Measurements from ENCODE around the gene PKNOX2.

Gene PKNOX2

GRCh38 chr11:125176866-125177265, 12.3 kb downstream of the PKNOX2 start:
- Histone ChIP-seq H3K4me3 (ENCODE audit: low read depth in 1 of 2, low read length in 2 of 2) (no peak overlapping the region), H3K79me2 (ENCODE audit: insufficient read depth, low read length) (no peaks in the 10 kb centered on the region), H4K20me1 (ENCODE audit: insufficient read depth, low read length) (no peaks in the 10 kb centered on the region), H3K36me3 (ENCODE audit: insufficient read depth, low read length) (no peaks in the 10 kb centered on the region), H3K27me3 (ENCODE audit: insufficient read depth, low read length, poor library complexity) (no peaks in the 10 kb centered on the region), H2AFZ (ENCODE audit: low read depth, low read length) (no peak overlapping the region), H3K9me3 (ENCODE audit: insufficient read depth, low read length, severe bottlenecking) (no peaks in the 10 kb centered on the region), H3K4me2 (ENCODE audit: insufficient read depth, low read length) (no peak overlapping the region), H3K9ac (ENCODE audit: low read depth, low read length) (no peak overlapping the region), H3K27ac (ENCODE audit: low read length) (no peak overlapping the region), H3K4me1 (ENCODE audit: insufficient read depth, low read length) (no peaks in the 10 kb centered on the region)
- no peak for ATAC-seq (ENCODE audit: insufficient read depth, low read depth)
- TF ChIP-seq CTCF (IDR thresholded peaks at IDR 0.05; ENCODE audit: borderline replicate concordance, extremely low read depth, low read length, poor library complexity, severe bottlenecking) (no peak), EZH2 (IDR thresholded peaks at IDR 0.05; ENCODE audit: borderline replicate concordance, low read depth, low read length, severe bottlenecking) (no peak)
- no peak for DNase-seq

GRCh38 chr11:125177543-125177942, 13.0 kb downstream of the PKNOX2 start:
- H3K79me2 ChIP-seq (ENCODE audit: insufficient read depth, low read length) = no peaks in the 10 kb centered on the region
- H4K20me1 ChIP-seq (ENCODE audit: insufficient read depth, low read length) = no peaks in the 10 kb centered on the region
- no peaks in the 10 kb centered on the region for H3K9me3 ChIP-seq (ENCODE audit: insufficient read depth, low read length, severe bottlenecking)
- H3K27ac ChIP-seq (ENCODE audit: low read length) = no peak overlapping the region
- H3K4me1 ChIP-seq (ENCODE audit: insufficient read depth, low read length) = no peaks in the 10 kb centered on the region
- ATAC-seq (ENCODE audit: insufficient read depth, low read depth) (no peak), DNase-seq (no peak)
- H3K4me3 ChIP-seq (ENCODE audit: low read depth in 1 of 2, low read length in 2 of 2) = no peak overlapping the region
- no peak for TF ChIP-seq CTCF (IDR thresholded peaks at IDR 0.05; ENCODE audit: borderline replicate concordance, extremely low read depth, low read length, poor library complexity, severe bottlenecking)
- TF ChIP-seq EZH2 (IDR thresholded peaks at IDR 0.05; ENCODE audit: borderline replicate concordance, low read depth, low read length, severe bottlenecking) = no peak
- H3K4me2 ChIP-seq (ENCODE audit: insufficient read depth, low read length) = no peak overlapping the region
- no peak overlapping the region for H3K9ac ChIP-seq (ENCODE audit: low read depth, low read length)
- no peaks in the 10 kb centered on the region for H3K36me3 ChIP-seq (ENCODE audit: insufficient read depth, low read length)
- H3K27me3 ChIP-seq (ENCODE audit: insufficient read depth, low read length, poor library complexity) = no peaks in the 10 kb centered on the region
- H2AFZ ChIP-seq (ENCODE audit: low read depth, low read length) = no peak overlapping the region

- no peak for DNase-seq
- TF ChIP-seq EZH2 (IDR thresholded peaks at IDR 0.05; ENCODE audit: borderline replicate concordance, low read depth, low read length, severe bottlenecking) = no peak
- TF ChIP-seq CTCF (IDR thresholded peaks at IDR 0.05; ENCODE audit: borderline replicate concordance, extremely low read depth, low read length, poor library complexity, severe bottlenecking) = no peak
- Histone ChIP-seq H3K4me2 (ENCODE audit: insufficient read depth, low read length) (no peak overlapping the region), H3K27ac (ENCODE audit: low read length) (no peak overlapping the region), H3K4me1 (ENCODE audit: insufficient read depth, low read length) (no peaks in the 10 kb centered on the region), H3K79me2 (ENCODE audit: insufficient read depth, low read length) (no peaks in the 10 kb centered on the region), H3K9me3 (ENCODE audit: insufficient read depth, low read length, severe bottlenecking) (no peaks in the 10 kb centered on the region), H2AFZ (ENCODE audit: low read depth, low read length) (no peak overlapping the region), H3K4me3 (ENCODE audit: low read depth in 1 of 2, low read length in 2 of 2) (no peak overlapping the region), H3K9ac (ENCODE audit: low read depth, low read length) (no peak overlapping the region), H3K27me3 (ENCODE audit: insufficient read depth, low read length, poor library complexity) (no peaks in the 10 kb centered on the region), H3K36me3 (ENCODE audit: insufficient read depth, low read length) (no peaks in the 10 kb centered on the region), H4K20me1 (ENCODE audit: insufficient read depth, low read length) (no peaks in the 10 kb centered on the region)
- no peak for ATAC-seq (ENCODE audit: insufficient read depth, low read depth)
These were observed 14.8 kb downstream of the PKNOX2 start for GRCh38 chr11:125179346-125179745.

GRCh38 chr11:125179895-125180294, 15.3 kb downstream of the PKNOX2 start:
- Histone ChIP-seq H3K9ac (ENCODE audit: low read depth, low read length) (no peak overlapping the region), H3K27me3 (ENCODE audit: insufficient read depth, low read length, poor library complexity) (no peaks in the 10 kb centered on the region), H3K4me1 (ENCODE audit: insufficient read depth, low read length) (no peaks in the 10 kb centered on the region), H3K27ac (ENCODE audit: low read length) (no peak overlapping the region), H3K4me3 (ENCODE audit: low read depth in 1 of 2, low read length in 2 of 2) (no peak overlapping the region), H3K79me2 (ENCODE audit: insufficient read depth, low read length) (no peaks in the 10 kb centered on the region), H4K20me1 (ENCODE audit: insufficient read depth, low read length) (no peaks in the 10 kb centered on the region), H3K4me2 (ENCODE audit: insufficient read depth, low read length) (no peak overlapping the region), H3K36me3 (ENCODE audit: insufficient read depth, low read length) (no peaks in the 10 kb centered on the region), H2AFZ (ENCODE audit: low read depth, low read length) (no peak overlapping the region), H3K9me3 (ENCODE audit: insufficient read depth, low read length, severe bottlenecking) (no peaks in the 10 kb centered on the region)
- TF ChIP-seq EZH2 (IDR thresholded peaks at IDR 0.05; ENCODE audit: borderline replicate concordance, low read depth, low read length, severe bottlenecking) (no peak), CTCF (IDR thresholded peaks at IDR 0.05; ENCODE audit: borderline replicate concordance, extremely low read depth, low read length, poor library complexity, severe bottlenecking) (no peak)
- ATAC-seq (ENCODE audit: insufficient read depth, low read depth) (no peak), DNase-seq (no peak)
